Pancreas (tissue), 10 donors: ENCODE data around the gene TUBGCP2. TPM values are rescaled to one million over a fixed set of nuclear protein-coding genes. Genes with fewer than 3 reads are reported as not detected.
A peak's percentile ranks its signal among the peaks of the same experiment; 100 is the strongest.
"Not testable (repeated sequence)": the region's sequence is repeated elsewhere in the genome, so short reads cannot be mapped to it uniquely, and the experiment has no call there.

Experiments used
- ATAC-seq, 4 donors: fragments of 200-7000 bp; cut with Tn5 transposase; one replicate each; pipeline versions ENCODE4 v1.8.0 to v1.9.1; 2020; ENCODE audit warnings: mild to moderate bottlenecking in 4 of 4, moderate library complexity in 4 of 4
- DNase-seq, 6 donors: peaks; one replicate each; pipeline ENCODE4 v3.0.0-alpha.2; 2020
- FAIRE-seq: peaks from 2 replicates; lab custom pipeline; 2012; peaks lifted over from hg19 to GRCh38; lab: Jason Lieb, UNC
- H3K27ac ChIP-seq, 4 donors: fragments of 200-600 bp; sonication (generic); 1 replicate in 3 of 4; 2 replicates in 1 of 4; pipeline versions ENCODE4 v1.5.0 to v1.8.0; 2020
- H3K27me3 ChIP-seq, 4 donors: fragments of 200-600 bp; one replicate each; pipeline ENCODE4 v1.8.0; 2021
- H3K36me3 ChIP-seq, 3 donors: fragments of 200-600 bp; sonication (generic) in 1 of 3; one replicate each; pipeline versions ENCODE4 v1.5.0 to v1.8.0; 2020 to 2021
- H3K4me1 ChIP-seq, 3 donors: fragments of 200-600 bp; one replicate each; pipeline ENCODE4 v1.8.0; 2021
- H3K4me3 ChIP-seq, 4 donors: fragments of 200-600 bp; sonication (generic) in 2 of 4; one replicate each; pipeline versions ENCODE4 v1.5.0 to v1.8.0; 2020 to 2021
- H3K9me3 ChIP-seq, 4 donors: fragments of 200-600 bp; one replicate each; pipeline ENCODE4 v1.8.0; 2021
- WGBS, 2 donors: extraction: QIAGEN DNeasy Blood & Tissue Kit; methylation state at CpG; one replicate each; pipeline ENCODE4 v1.1.7; 2013; 5-methylcytosine and 5-hydroxymethylcytosine counted together
- intact Hi-C, 3 donors: fragments of 100-400 bp; cut with DNase I; formaldehyde crosslinking; loops; one replicate each; pipeline versions ENCODE4 v1.11.1 to v1.14.2; 2022
- polyA plus RNA-seq, 2 donors: library from polyadenylated mRNA; stranded (reverse); fragments of 200-250 nt; gene quantifications; one replicate each; pipeline ENCODE4 v1.2.3, GENCODE V29; 2013
- total RNA-seq, 6 donors: library from RNA; stranded (reverse); fragmentation: NEBNext Ultra II Directional in 4 of 6; extraction: Animal tissue kit (Norgen Biotek cat#: 25700) in 4 of 6; gene quantifications; one replicate each; pipeline versions ENCODE4 v1.2.1 to v1.2.4, GENCODE V29; 2021 to 2023
- TF ChIP-seq, protein P1 (sequence below), 4 donors: fragments of 200-600 bp; sonication (generic) in 3 of 4; IDR thresholded peaks; one replicate each; pipeline versions ENCODE4 v1.5.0 to v1.8.0; 2021; ENCODE audit warnings: antibody characterized with exemption in 4 of 4
- donor health status: healthy with polysubstance abuse.
- donor health status: DM: no; HTN: no; CAD: no; lungs with moderate emphysema.
- donor health status: DM: no; HTN: no; CAD: no.
- donor health status: control.
- donor health status: control.
- donor health status: Bipolar disorder and iron deficiency.
- donor health status: DM: yes; HTN: yes; CAD: no.
- donor health status: DM: no; HTN: no; CAD: no.
- donor health status: DM: no; HTN: no; CAD: no.
- donor health status: DM: yes; HTN: yes; CAD: no.

Gene TUBGCP2
- total and polyA plus RNA-seq, 8 donors = 23.5 to 161 (median 29.3) TPM

- H3K27me3 ChIP-seq = peaks cover 0 to 24% (median 15%) of the 10 kb centered on the region in 4 donors
- TF ChIP-seq, protein P1, sequence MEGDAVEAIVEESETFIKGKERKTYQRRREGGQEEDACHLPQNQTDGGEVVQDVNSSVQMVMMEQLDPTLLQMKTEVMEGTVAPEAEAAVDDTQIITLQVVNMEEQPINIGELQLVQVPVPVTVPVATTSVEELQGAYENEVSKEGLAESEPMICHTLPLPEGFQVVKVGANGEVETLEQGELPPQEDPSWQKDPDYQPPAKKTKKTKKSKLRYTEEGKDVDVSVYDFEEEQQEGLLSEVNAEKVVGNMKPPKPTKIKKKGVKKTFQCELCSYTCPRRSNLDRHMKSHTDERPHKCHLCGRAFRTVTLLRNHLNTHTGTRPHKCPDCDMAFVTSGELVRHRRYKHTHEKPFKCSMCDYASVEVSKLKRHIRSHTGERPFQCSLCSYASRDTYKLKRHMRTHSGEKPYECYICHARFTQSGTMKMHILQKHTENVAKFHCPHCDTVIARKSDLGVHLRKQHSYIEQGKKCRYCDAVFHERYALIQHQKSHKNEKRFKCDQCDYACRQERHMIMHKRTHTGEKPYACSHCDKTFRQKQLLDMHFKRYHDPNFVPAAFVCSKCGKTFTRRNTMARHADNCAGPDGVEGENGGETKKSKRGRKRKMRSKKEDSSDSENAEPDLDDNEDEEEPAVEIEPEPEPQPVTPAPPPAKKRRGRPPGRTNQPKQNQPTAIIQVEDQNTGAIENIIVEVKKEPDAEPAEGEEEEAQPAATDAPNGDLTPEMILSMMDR (IDR thresholded peaks at IDR 0.05) = no peak
- peak; percentile 6 to 10 (median 7) for ATAC-seq
- no peak overlapping the region for H3K27ac ChIP-seq
- 17 to 32% methylated on average over 10 to 20 of the region's 20 CpGs for WGBS, 2 donors
- no peaks in the 10 kb centered on the region for H3K9me3 ChIP-seq
- FAIRE-seq = no peak
- peak overlapping the region in 1 of 4 donors; percentile 44 for H3K4me3 ChIP-seq
- intact Hi-C loops = no loop called here
- peak in 4 of 6 donors; percentile 26 to 82 (median 53) for DNase-seq
- peaks cover 0 to 8% (median 7%) of the 10 kb centered on the region in 3 donors for H3K4me1 ChIP-seq
- no peaks in the 10 kb centered on the region for H3K36me3 ChIP-seq
Observed at GRCh38 chr10:133324857-133325260, 16.2 kb upstream of the TUBGCP2 start.

DNA sequence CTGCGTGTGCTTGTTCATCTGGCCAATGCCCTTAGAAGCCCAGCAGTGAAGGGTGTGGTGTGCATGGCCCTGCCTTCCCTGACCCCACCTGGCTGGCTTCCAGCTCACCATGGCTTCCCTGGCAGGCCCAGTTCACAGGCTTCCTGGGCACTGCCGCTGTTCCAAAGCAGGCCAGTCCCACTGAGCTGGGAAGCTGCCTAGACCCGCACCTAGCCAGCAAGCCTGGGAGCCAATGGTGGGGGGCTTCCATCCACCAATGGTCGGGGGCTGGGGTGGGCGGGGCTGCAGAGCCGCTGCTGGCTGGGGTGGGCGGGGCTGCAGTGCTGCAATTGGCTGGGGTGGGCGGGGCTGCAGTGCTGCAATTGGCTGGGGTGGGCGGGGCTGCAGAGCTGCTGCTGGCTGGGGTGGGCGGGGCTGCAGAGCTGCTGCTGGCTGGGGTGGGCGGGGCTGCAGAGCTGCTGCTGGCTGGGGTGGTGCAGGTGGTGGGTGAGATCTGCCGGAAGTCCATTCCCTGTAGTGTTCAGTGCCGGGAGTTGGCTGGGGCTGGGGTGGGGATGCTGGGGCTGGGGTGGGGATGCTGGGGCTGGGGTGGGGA is 15.6 kb upstream of the TUBGCP2 start:
- Histone ChIP-seq H3K4me3 (peak overlapping the region in 1 of 4 donors; percentile 18), H3K27me3 (peaks cover 0 to 24% (median 15%) of the 10 kb centered on the region in 4 donors), H3K36me3 (no peaks in the 10 kb centered on the region), H3K27ac (no peak overlapping the region), H3K4me1 (peaks cover 0 to 8% (median 7%) of the 10 kb centered on the region in 3 donors), H3K9me3 (no peaks in the 10 kb centered on the region)
- no peak for FAIRE-seq
- intact Hi-C loops = no loop called here
- WGBS, 2 donors = 6 to 9% methylated on average over 8 to 13 of the region's 13 CpGs
- TF ChIP-seq, protein P1 (IDR thresholded peaks at IDR 0.05) = no peak
- peak; percentile 83 to 89 (median 85) for ATAC-seq
- DNase-seq = peak; percentile 67 to 87 (median 80)

DNA sequence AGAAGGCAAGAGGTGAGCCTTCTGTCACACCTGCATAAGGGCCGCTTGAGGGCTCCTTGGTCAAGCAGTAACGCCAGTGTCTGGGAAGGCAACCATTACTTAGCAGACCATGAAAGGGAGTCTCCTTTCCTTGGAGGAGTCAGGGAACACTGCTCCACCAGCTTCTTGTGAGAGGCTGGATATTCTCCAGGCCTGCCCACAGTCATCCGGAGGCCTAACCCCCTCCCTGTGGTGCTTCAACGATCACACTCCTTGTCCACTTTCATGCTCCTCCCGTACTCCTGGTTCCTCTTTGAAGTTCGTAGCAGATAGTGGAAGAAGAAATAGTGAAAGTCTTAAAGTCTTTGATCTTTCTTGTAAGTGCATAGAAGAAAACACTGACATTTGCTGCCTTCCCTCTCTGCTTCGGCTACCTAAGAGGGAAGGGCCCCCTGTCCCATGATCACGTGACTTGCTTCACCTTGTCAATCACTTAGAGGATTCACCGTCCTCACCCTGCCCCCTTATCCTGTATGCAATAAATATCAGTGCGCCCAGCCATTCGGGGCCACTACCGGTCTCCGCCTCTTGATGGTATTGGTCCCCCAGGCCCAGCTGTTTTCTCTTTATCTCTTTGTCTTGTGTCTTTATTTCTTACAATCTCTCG is 13.5 kb upstream of the TUBGCP2 start:
- intact Hi-C loops, DNase-seq, H3K4me1 ChIP-seq, FAIRE-seq, ATAC-seq, H3K9me3 ChIP-seq, H3K36me3 ChIP-seq, H3K27ac ChIP-seq, H3K4me3 ChIP-seq: not testable (repeated sequence)
- 78 to 86% methylated on average over 12 of the region's 14 CpGs for WGBS, 2 donors
- peaks cover 0 to 15% (median 10%) of the 10 kb centered on the region in 4 donors for H3K27me3 ChIP-seq

DNA sequence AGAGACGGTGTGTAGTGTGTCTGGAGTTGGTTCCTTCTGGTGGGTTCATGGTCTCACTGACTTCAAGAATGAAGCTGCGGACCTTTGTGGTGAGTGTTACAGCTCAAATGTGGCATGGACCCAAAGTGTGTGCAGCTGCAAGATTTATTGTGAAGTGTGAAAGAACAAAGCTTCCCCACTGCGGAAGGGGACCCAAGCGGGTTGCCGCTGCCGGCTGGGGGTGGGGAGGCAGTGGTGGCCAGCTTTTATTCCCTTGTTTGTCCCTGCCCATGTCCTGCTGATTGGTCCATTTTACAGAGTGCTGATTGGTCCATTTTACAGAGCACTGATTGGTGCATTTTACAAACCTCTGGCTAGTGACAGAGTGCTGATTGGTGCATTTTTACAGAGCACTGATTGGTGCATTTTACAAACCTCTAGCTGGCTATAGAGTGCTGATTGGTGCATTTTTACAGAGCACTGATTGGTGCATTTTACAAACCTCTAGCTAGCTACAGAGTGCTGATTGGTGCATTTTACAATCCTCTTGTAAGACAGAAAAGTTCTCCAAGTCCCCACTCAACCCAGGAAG is 12.3 kb upstream of the TUBGCP2 start:
- H3K4me1 ChIP-seq, DNase-seq, H3K4me3 ChIP-seq, H3K9me3 ChIP-seq, intact Hi-C loops, H3K27me3 ChIP-seq, H3K36me3 ChIP-seq, FAIRE-seq, ATAC-seq, H3K27ac ChIP-seq: not testable (repeated sequence)
- WGBS, 2 donors = 89 to 90% methylated on average over 6 of the region's 6 CpGs

DNA sequence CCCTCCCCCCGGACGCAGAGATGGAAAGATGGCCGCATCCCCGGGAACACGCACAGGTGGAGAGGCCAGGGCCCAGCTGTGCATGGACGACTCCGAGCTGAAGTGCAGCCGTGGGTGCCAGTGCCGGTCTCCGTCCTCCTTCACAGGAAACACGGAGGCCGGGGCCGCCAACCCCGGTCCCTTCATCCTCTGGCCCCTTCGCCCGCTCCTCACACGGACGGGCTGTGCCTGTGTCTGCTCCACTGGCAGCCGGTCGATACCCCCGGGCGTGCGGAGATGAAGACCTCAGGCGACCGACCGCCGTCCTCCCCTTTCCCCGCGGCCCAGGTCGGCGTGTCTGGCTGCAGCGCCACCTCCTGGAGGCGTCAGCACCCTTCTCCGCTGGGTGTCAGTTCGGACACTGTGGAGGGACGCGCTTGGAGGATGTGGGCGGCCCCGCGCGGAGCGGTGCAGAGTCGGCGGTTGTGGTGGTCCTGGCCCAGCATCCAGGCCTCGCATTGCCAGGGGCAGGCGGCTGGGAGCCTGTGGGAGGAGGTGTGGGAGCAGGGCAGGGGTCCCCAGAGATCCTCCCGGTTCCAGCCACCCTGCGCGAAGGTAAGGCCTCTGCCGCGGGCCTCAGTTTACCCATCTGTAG is 9.9 kb upstream of the TUBGCP2 start:
- intact Hi-C loops = no loop called here
- Histone ChIP-seq H3K27ac (no peak overlapping the region), H3K27me3 (no peaks in the 10 kb centered on the region), H3K4me3 (peak overlapping the region in 2 of 4 donors; percentile 25 to 45), H3K4me1 (no peaks in the 10 kb centered on the region), H3K9me3 (no peaks in the 10 kb centered on the region), H3K36me3 (no peaks in the 10 kb centered on the region)
- DNase-seq = peak; percentile 55 to 92 (median 76)
- ATAC-seq = peak; percentile 92 to 97 (median 96)
- FAIRE-seq = no peak
- WGBS, 2 donors = 6 to 9% methylated on average over 42 to 51 of the region's 51 CpGs
- TF ChIP-seq, protein P1 (IDR thresholded peaks at IDR 0.05) = peak; percentile 69 to 84 (median 78)
